ENCODE measurements around the gene SMG5.

Gene SMG5

DNA sequence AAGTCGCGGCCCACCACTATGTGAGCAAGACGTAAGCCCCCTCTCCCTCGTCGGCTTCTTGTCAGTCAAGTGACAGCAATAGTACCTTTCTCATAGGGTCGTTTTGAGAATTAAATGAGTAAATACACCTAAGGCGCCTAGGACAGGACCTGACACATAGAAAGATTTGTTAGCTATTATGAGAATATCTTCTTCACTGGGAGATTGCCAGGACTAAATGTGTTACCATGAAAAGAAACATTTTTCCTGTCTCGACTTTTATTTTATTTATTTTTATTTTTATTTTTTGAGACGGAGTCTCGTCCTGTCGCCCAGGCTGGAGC is 69.0 kb downstream of the SMG5 start:
- no peak for TF ChIP-seq EGR1 (IDR thresholded peaks at IDR 0.05)
- no peak for TF ChIP-seq CREB1 (IDR thresholded peaks at IDR 0.05; ENCODE audit: low read depth)
- TF ChIP-seq YY1 (IDR thresholded peaks at IDR 0.05; ENCODE audit: low read depth) = no peak
- no peak for TF ChIP-seq TEAD4 (IDR thresholded peaks at IDR 0.05)
- no peak for TF ChIP-seq EP300 (IDR thresholded peaks at IDR 0.05; ENCODE audit: borderline replicate concordance)
- no peak for TF ChIP-seq ZBTB7A (IDR thresholded peaks at IDR 0.05; ENCODE audit: low read depth)
- no peak for TF ChIP-seq TAF1 (IDR thresholded peaks at IDR 0.05; ENCODE audit: low read depth)
- no peak for TF ChIP-seq CEBPB (IDR thresholded peaks at IDR 0.05)
- TF ChIP-seq RAD21 (IDR thresholded peaks at IDR 0.05; ENCODE audit: low read depth) = no peak
- no peak for TF ChIP-seq TCF12 (IDR thresholded peaks at IDR 0.05; ENCODE audit: low read depth)
- TF ChIP-seq, protein P1, sequence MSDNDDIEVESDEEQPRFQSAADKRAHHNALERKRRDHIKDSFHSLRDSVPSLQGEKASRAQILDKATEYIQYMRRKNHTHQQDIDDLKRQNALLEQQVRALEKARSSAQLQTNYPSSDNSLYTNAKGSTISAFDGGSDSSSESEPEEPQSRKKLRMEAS (IDR thresholded peaks at IDR 0.05) = no peak
- TF ChIP-seq, protein P2, sequence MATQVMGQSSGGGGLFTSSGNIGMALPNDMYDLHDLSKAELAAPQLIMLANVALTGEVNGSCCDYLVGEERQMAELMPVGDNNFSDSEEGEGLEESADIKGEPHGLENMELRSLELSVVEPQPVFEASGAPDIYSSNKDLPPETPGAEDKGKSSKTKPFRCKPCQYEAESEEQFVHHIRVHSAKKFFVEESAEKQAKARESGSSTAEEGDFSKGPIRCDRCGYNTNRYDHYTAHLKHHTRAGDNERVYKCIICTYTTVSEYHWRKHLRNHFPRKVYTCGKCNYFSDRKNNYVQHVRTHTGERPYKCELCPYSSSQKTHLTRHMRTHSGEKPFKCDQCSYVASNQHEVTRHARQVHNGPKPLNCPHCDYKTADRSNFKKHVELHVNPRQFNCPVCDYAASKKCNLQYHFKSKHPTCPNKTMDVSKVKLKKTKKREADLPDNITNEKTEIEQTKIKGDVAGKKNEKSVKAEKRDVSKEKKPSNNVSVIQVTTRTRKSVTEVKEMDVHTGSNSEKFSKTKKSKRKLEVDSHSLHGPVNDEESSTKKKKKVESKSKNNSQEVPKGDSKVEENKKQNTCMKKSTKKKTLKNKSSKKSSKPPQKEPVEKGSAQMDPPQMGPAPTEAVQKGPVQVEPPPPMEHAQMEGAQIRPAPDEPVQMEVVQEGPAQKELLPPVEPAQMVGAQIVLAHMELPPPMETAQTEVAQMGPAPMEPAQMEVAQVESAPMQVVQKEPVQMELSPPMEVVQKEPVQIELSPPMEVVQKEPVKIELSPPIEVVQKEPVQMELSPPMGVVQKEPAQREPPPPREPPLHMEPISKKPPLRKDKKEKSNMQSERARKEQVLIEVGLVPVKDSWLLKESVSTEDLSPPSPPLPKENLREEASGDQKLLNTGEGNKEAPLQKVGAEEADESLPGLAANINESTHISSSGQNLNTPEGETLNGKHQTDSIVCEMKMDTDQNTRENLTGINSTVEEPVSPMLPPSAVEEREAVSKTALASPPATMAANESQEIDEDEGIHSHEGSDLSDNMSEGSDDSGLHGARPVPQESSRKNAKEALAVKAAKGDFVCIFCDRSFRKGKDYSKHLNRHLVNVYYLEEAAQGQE (IDR thresholded peaks at IDR 0.05; ENCODE audit: low read depth) = no peak
- TF ChIP-seq FOXM1 (IDR thresholded peaks at IDR 0.05; ENCODE audit: borderline replicate concordance, low read depth) = no peak
- TF ChIP-seq NFIC (IDR thresholded peaks at IDR 0.05) = no peak
- TF ChIP-seq, protein P3, sequence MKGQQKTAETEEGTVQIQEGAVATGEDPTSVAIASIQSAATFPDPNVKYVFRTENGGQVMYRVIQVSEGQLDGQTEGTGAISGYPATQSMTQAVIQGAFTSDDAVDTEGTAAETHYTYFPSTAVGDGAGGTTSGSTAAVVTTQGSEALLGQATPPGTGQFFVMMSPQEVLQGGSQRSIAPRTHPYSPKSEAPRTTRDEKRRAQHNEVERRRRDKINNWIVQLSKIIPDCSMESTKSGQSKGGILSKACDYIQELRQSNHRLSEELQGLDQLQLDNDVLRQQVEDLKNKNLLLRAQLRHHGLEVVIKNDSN (IDR thresholded peaks at IDR 0.05) = no peak

DNA sequence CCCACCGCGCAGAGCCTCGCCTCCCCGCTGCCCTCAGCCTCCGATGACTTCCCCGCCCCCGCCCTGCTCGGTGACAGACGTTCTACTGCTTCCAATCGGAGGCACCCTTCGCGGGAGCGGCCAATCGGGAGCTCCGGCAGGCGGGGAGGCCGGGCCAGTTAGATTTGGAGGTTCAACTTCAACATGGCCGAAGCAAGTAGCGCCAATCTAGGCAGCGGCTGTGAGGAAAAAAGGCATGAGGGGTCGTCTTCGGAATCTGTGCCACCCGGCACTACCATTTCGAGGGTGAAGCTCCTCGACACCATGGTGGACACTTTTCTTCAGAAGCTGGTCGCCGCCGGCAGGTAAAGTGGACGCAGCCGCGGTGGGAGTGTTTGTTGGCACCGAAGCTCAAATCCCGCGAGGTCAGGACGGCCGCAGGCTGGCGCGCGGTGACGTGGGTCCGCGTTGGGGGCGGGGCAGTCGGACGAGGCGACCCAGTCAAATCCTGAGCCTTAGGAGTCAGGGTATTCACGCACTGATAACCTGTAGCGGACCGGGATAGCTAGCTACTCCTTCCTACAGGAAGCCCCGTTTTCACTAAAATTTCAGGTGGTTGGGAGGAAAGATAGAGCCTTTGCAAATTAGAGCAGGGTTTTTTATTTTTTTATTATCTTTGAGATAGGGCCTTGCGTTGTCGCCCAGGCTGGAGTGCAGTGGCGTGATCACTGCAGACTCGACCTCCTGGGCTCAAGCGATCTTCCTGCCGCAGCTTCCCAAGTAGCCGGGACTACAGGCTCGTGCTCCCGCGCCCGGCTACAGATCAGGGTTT is 69.6 kb downstream of the SMG5 start, which contains the start of gene PMF1:
Gene PMF1, plus strand, starts transcription at position 175 of the 811 bp plus-strand sequence. Its CDS starts 9 bp downstream, at position 184.
- TF ChIP-seq TCF12 (IDR thresholded peaks at IDR 0.05; ENCODE audit: low read depth) (no peak), EP300 (IDR thresholded peaks at IDR 0.05; ENCODE audit: borderline replicate concordance) (no peak; the same call in 1 of the 2 replicates), CEBPB (IDR thresholded peaks at IDR 0.05) (no peak; the same call in 1 of the 2 replicates), EGR1 (IDR thresholded peaks at IDR 0.05) (peak; percentile 65; the same call in 1 of the 2 replicates), ZBTB7A (IDR thresholded peaks at IDR 0.05; ENCODE audit: low read depth) (no peak; the same call in 1 of the 2 replicates), NFIC (IDR thresholded peaks at IDR 0.05) (0 out of 2 replicates have a peak, but pooled peaks have one; percentile 29), RAD21 (IDR thresholded peaks at IDR 0.05; ENCODE audit: low read depth) (no peak), YY1 (IDR thresholded peaks at IDR 0.05; ENCODE audit: low read depth) (peak; percentile 92), FOXM1 (IDR thresholded peaks at IDR 0.05; ENCODE audit: borderline replicate concordance, low read depth) (no peak), CREB1 (IDR thresholded peaks at IDR 0.05; ENCODE audit: low read depth) (peak; percentile 84), TEAD4 (IDR thresholded peaks at IDR 0.05) (peak; percentile 14; the same call in 1 of the 2 replicates), TAF1 (IDR thresholded peaks at IDR 0.05; ENCODE audit: low read depth) (peak; percentile 90)
- TF ChIP-seq, protein P3 (IDR thresholded peaks at IDR 0.05) = no peak; the same call in 1 of the 2 replicates
- TF ChIP-seq, protein P2 (IDR thresholded peaks at IDR 0.05; ENCODE audit: low read depth) = no peak
- TF ChIP-seq, protein P1 (IDR thresholded peaks at IDR 0.05) = peak; percentile 76; the same call in 1 of the 2 replicates

DNA sequence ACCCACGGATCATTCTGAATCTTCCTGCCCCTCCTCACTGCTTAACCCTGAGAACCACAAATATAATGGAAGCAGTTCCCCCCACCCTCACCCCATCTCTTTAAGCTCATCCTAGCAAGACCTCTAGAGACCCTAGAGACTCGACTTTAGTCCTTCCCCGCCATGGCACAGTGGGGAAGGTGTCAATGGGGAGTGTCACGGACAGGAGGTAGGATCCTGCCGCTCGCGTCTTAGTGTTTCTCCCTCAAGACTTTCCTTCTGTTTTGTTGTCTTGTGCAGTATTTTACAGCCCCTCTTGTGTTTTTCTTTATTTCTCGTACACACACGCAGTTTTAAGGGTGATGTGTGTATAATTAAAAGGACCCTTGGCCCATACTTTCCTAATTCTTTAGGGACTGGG is 70.5 kb downstream of the SMG5 start:
- TF ChIP-seq NFIC (IDR thresholded peaks at IDR 0.05) (no peak), TCF12 (IDR thresholded peaks at IDR 0.05; ENCODE audit: low read depth) (no peak), TAF1 (IDR thresholded peaks at IDR 0.05; ENCODE audit: low read depth) (no peak)

DNA sequence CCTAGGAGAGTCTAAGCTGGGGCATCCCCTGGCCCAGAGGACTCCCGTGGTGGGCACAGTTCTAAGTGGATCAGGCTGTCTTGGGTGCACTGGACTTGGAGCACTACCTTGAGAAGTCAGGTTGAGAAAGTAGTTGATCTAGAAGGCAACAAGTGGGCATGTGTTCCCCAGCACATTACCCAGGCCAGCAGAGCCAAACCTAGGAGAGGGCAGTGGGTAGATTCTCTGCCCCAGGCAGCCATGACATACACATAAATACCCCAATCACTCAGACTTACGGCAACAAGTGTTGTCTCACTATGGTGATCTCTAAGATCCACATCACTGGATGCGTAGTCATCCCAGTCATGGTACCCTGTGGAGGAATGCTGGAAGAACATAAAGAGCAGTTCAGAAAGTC is 71.4 kb downstream of the SMG5 start:
- TF ChIP-seq TEAD4 (IDR thresholded peaks at IDR 0.05) (no peak), NFIC (IDR thresholded peaks at IDR 0.05) (no peak), TCF12 (IDR thresholded peaks at IDR 0.05; ENCODE audit: low read depth) (no peak), EGR1 (IDR thresholded peaks at IDR 0.05) (no peak), CREB1 (IDR thresholded peaks at IDR 0.05; ENCODE audit: low read depth) (no peak)

DNA sequence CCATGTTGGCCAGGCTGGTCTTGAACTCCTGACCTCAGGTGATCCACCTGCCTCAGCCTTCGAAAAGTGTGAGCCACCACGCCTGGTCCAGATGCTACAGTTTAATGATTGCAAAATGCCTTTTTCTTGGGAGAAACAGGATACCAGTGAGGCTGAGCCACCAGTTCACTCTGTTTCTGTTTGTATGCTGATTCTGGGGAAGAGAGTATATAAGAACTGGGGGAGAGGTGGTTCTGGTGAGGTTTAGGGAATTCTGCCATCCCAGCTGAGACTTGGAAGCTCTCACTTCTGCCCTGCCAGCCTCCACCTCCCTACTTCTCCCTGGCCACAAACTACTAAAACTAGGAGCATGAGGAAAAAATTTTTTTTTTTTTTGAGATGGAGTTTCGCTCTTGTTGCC is 77.9 kb downstream of the SMG5 start:
- no peak for TF ChIP-seq ZBTB7A (IDR thresholded peaks at IDR 0.05; ENCODE audit: low read depth)
- TF ChIP-seq RAD21 (IDR thresholded peaks at IDR 0.05; ENCODE audit: low read depth) = no peak
- TF ChIP-seq NFIC (IDR thresholded peaks at IDR 0.05) = no peak
- no peak for TF ChIP-seq FOXM1 (IDR thresholded peaks at IDR 0.05; ENCODE audit: borderline replicate concordance, low read depth)
- TF ChIP-seq CEBPB (IDR thresholded peaks at IDR 0.05) = no peak
- TF ChIP-seq CREB1 (IDR thresholded peaks at IDR 0.05; ENCODE audit: low read depth) = no peak
- TF ChIP-seq, protein P1 (IDR thresholded peaks at IDR 0.05) = no peak
- no peak for TF ChIP-seq TEAD4 (IDR thresholded peaks at IDR 0.05)
- no peak for TF ChIP-seq EP300 (IDR thresholded peaks at IDR 0.05; ENCODE audit: borderline replicate concordance)
- TF ChIP-seq TAF1 (IDR thresholded peaks at IDR 0.05; ENCODE audit: low read depth) = no peak
- TF ChIP-seq TCF12 (IDR thresholded peaks at IDR 0.05; ENCODE audit: low read depth) = no peak
- TF ChIP-seq, protein P2 (IDR thresholded peaks at IDR 0.05; ENCODE audit: low read depth) = no peak
- no peak for TF ChIP-seq YY1 (IDR thresholded peaks at IDR 0.05; ENCODE audit: low read depth)
- TF ChIP-seq EGR1 (IDR thresholded peaks at IDR 0.05) = no peak
- TF ChIP-seq, protein P3 (IDR thresholded peaks at IDR 0.05) = no peak

All from Ishikawa (cell line).